ENCODE data around the gene FILIP1.

DNA sequence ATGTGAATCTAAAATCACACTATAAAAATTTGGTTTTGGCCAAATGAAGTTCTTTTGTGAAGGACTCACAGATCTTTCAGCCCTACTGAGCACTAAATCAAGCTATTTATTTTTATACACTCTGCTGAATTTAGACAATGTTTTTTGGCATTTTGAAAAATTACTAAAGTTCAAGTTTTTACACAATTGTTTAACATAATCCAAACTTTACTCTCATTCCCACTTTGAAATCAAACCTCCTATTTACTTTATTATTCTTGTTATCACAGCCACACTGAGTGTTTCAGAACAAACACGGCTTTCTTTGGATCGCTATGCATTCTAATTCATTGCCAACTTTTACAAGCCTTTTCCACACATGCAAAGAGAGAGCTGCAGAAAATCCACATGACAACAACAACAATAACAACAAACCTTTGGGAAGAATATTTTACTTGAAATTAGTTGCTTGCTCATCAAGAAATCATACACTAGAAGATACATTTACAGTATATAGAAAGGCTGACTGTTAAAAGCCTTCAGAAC lies 159.9 kb downstream of the FILIP1 start:
- TF ChIP-seq, protein P1, sequence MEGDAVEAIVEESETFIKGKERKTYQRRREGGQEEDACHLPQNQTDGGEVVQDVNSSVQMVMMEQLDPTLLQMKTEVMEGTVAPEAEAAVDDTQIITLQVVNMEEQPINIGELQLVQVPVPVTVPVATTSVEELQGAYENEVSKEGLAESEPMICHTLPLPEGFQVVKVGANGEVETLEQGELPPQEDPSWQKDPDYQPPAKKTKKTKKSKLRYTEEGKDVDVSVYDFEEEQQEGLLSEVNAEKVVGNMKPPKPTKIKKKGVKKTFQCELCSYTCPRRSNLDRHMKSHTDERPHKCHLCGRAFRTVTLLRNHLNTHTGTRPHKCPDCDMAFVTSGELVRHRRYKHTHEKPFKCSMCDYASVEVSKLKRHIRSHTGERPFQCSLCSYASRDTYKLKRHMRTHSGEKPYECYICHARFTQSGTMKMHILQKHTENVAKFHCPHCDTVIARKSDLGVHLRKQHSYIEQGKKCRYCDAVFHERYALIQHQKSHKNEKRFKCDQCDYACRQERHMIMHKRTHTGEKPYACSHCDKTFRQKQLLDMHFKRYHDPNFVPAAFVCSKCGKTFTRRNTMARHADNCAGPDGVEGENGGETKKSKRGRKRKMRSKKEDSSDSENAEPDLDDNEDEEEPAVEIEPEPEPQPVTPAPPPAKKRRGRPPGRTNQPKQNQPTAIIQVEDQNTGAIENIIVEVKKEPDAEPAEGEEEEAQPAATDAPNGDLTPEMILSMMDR (conservative IDR thresholded peaks at IDR 0.05; ENCODE audit: low read depth, low read length): no peak
- TF ChIP-seq POLR2A (IDR thresholded peaks at IDR 0.05; ENCODE audit: low read depth, low read length) (no peak), BHLHE40 (IDR thresholded peaks at IDR 0.05; ENCODE audit: low read depth, low read length) (no peak), FOS (IDR thresholded peaks at IDR 0.05; ENCODE audit: low read depth, low read length) (no peak), CHD1 (IDR thresholded peaks at IDR 0.05; ENCODE audit: low read depth, low read length) (no peak), MXI1 (IDR thresholded peaks at IDR 0.05; ENCODE audit: borderline replicate concordance, low read depth, low read length) (no peak)

Data from IMR-90 (cell line).